Activated CD8-positive, alpha-beta memory T cell treated with anti-CD3 and anti-CD28 coated beads, Interleukin-2, amount 10 ng/mL, durations not matched to agents 7 days and 5 days (primary cell): Measurements from ENCODE around the gene SUPT4H1. TPM values are rescaled to one million over a fixed set of nuclear protein-coding genes. Genes with fewer than 3 reads are reported as not detected.

Experiments used
- ATAC-seq: fragments of 150-1000 bp; cut with Tn5 transposase; one replicate; pipeline ENCODE4 v1.10.0; 2021; ENCODE audit warnings: moderate library complexity
- CTCF ChIA-PET: fragments of 350-600 bp; sonication (Branson Sonifier 250); formaldehyde crosslinking; loops from one replicate; lab custom pipeline; 2021; ENCODE audit warnings: antibody characterized with exemption; lab: Charles Lee
- DNase-seq: peaks from one replicate; pipeline ENCODE4 v3.0.0-alpha.2; 2020
- H3K27ac Mint-ChIP-seq: one replicate; pipeline ENCODE4 v1.8.0; 2021; ENCODE audit warnings: mild to moderate bottlenecking, mixed read lengths
- H3K27me3 Mint-ChIP-seq: one replicate; pipeline ENCODE4 v1.8.0; 2021; ENCODE audit warnings: mixed read lengths
- H3K36me3 Mint-ChIP-seq: one replicate; pipeline ENCODE4 v1.8.0; 2021; ENCODE audit warnings: mild to moderate bottlenecking, mixed read lengths
- H3K4me1 Mint-ChIP-seq: one replicate; pipeline ENCODE4 v1.8.0; 2021; ENCODE audit warnings: mixed read lengths
- H3K4me3 Mint-ChIP-seq: one replicate; pipeline ENCODE4 v1.8.0; 2021; ENCODE audit warnings: mild to moderate bottlenecking, moderate library complexity, mixed read lengths
- H3K9me3 Mint-ChIP-seq: one replicate; pipeline ENCODE4 v1.8.0; 2022; ENCODE audit warnings: low read depth, mixed read lengths
- total RNA-seq, 2 experiments: library from RNA; stranded (reverse); gene quantifications; one replicate each; pipeline ENCODE4 v1.2.3, GENCODE V29; 2021

The SUPT4H1 gene
- total RNA-seq, 2 experiments from 2014 or later: 63.3 to 127 TPM

DNA sequence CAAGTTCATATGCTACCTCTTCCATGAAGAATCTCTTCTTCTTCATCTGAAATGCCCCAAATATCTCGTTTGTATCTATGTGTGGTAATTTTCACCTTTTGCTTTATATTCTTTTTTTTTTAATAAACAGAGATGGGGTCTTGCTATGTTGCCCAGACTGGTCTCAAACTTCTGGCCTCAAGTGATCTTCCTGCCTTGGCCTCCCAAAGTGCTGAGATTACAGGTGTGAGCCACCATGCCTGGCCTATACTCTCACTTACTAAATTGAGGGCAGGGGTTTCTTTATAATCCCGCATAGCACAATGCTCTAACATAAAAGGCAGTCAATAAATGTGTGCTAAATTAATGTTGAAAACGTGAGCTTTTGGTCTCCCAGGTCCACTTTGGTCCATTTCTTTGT lies 34.7 kb upstream of the SUPT4H1 start:
- peaks cover 2% of the 10 kb centered on the region for H3K36me3 Mint-ChIP-seq
- DNase-seq (no peak), ATAC-seq (no peak)
- H3K4me1 Mint-ChIP-seq: peaks cover 21% of the 10 kb centered on the region
- CTCF ChIA-PET: no interaction called here
- no peak overlapping the region for H3K27ac Mint-ChIP-seq
- peaks cover 6% of the 10 kb centered on the region for H3K27me3 Mint-ChIP-seq
- no peaks in the 10 kb centered on the region for H3K9me3 Mint-ChIP-seq
- H3K4me3 Mint-ChIP-seq: no peak overlapping the region

DNA sequence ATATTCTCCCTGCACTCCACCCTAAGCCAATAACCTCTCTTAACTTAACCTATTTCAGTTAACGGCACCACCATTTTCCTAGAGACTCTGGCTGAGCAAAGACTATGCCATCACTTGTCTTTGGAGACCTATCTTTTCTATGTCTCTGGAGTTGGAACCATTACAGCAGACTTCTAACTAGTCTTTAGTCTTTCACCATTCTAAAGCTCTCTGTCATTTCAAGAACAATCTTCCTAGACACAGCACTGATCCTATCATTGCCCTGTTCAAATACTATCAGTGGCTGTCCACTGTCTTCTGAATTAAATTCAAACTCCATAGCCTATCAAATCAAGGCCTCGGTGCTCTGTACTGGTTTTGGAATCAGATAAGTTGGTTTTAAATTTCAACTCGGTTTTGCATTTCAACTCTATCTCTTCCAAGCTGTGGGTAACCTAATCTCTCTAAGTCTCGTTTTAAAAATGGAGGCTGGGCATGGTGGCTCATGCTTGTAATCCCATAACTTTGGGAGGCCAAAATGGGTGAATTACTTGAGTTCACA lies 33.4 kb upstream of the SUPT4H1 start:
- CTCF ChIA-PET: no interaction called here
- Mint-ChIP-seq H3K9me3 (no peaks in the 10 kb centered on the region), H3K4me1 (peaks cover 26% of the 10 kb centered on the region), H3K27me3 (peaks cover 4% of the 10 kb centered on the region), H3K27ac (no peak overlapping the region), H3K4me3 (no peak overlapping the region), H3K36me3 (peaks cover 2% of the 10 kb centered on the region)
- ATAC-seq (no peak), DNase-seq (no peak)

DNA sequence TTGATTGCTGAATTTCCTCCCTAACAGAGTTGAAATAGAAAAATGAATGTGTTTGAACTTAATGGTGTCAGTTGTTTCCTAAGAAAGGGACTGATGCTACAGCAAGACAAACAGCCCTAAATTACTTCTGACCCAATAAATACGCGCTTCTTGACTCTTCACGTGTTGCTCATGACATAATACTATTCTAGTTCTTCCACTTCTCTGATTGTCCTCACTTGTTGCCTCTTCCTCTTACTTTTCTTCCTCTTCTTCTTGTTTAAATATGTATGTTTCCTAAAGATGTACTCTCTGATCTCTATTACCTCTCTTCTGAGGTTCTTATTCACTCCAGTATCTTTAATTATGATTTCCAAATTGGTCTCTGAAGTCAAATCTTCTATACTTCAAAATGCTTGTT lies 32.9 kb upstream of the SUPT4H1 start:
- Mint-ChIP-seq H3K27ac (no peak overlapping the region), H3K36me3 (peaks cover 2% of the 10 kb centered on the region), H3K27me3 (peaks cover 2% of the 10 kb centered on the region), H3K4me3 (no peak overlapping the region), H3K4me1 (peaks cover 26% of the 10 kb centered on the region), H3K9me3 (no peaks in the 10 kb centered on the region)
- ATAC-seq (no peak), DNase-seq (no peak)
- CTCF ChIA-PET: interaction anchor here (0.5 kb wide), 1 partner anchor 421 kb away, joined by 3 read pairs; no protein-coding TSS in a partner anchor

DNA sequence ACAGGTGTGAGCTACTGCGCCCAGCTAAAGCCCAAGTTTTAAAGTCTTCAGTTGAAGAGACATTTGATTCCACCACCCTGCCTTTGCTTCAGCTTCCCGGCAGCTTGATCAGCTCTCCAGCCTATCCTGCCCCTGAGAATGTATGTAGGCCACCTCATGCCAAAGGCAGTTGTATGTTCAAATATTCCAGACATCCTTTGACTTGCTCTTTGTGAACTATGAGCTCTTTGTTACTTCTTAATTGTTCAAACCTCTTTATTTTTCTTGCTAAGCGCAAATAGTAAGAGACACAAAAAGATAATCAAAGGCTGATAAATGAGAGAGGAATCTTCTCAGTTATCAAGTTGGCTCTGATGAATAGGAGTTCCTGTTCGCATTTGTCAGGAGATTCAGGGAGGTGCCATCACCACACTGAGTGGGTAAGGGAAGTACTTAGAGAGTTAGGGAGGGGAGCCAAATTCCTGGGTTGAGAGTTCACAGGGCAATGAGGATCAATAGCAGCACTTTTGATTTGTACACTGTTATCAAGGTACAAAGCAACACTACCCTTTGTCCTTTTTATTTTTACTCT lies 32.0 kb upstream of the SUPT4H1 start:
- Mint-ChIP-seq H3K36me3 (peaks cover 2% of the 10 kb centered on the region), H3K9me3 (no peaks in the 10 kb centered on the region), H3K27ac (no peak overlapping the region), H3K27me3 (no peaks in the 10 kb centered on the region), H3K4me3 (no peak overlapping the region), H3K4me1 (peaks cover 33% of the 10 kb centered on the region)
- ATAC-seq (no peak), DNase-seq (no peak)
- CTCF ChIA-PET: no interaction called here

DNA sequence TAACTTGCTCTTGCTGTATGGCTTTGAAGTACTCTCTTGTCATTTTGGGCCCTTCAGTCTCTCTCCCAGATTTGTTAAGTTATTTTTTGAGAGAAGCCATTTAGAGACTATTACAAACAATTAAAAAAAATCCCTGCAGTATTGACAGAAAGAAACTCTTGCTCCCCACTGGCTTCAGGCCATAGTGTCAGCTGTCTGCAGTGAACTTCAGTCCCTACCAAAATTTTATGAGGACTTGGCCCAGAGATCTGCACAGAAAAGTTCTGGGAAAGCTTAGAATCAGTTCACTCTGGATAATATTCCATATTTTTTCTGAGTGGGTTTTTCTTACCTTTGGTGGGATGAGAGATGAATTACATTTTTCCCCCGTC lies 30.9 kb upstream of the SUPT4H1 start:
- CTCF ChIA-PET: interaction anchor here (1.4 to 1.8 kb wide), 2 partner anchors 17 to 31 kb away, joined by 3 to 5 read pairs; partner anchors contain the start of gene SUPT4H1
- H3K27me3 Mint-ChIP-seq: no peaks in the 10 kb centered on the region
- ATAC-seq (no peak), DNase-seq (no peak)
- peak overlapping the region; percentile 54 for H3K27ac Mint-ChIP-seq
- peaks cover 33% of the 10 kb centered on the region for H3K4me1 Mint-ChIP-seq
- H3K9me3 Mint-ChIP-seq: no peaks in the 10 kb centered on the region
- H3K4me3 Mint-ChIP-seq: no peak overlapping the region
- H3K36me3 Mint-ChIP-seq: peaks cover 2% of the 10 kb centered on the region

DNA sequence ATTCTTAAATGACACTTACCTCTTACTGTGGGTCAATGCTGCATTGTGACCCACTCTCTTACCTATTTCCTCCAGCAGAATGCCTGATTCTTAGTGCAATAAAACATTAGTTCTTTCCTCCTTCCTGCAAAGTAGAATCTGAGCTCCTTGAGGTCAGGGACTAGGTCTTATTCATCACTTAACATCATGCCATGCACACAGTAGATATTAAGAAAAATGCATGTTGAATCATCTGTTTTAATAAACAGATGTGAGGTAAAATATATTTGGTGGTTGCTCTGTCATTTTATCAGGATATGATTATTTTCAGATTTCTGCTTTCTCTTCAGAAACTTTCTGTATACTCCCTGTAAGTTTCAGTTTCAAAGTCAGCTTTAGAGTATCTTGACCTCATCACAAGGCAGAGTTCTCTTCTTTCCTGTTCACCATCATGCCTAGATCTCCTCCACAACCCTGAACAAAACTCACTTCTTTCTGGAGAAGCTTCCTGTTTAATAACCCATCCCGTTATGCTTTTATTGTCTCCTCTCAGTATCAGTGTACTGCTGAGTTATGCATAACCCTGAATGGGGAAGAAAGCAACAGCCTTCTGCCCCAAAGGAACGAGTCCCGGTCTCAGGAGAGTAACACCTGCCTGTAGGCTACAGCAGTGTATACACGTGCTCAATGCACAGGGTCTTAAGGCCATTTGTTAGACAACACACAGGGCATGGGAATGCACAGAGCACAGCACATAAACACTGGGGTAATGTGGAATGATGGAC lies 30.3 kb upstream of the SUPT4H1 start:
- Mint-ChIP-seq H3K4me1 (peaks cover 31% of the 10 kb centered on the region), H3K27me3 (no peaks in the 10 kb centered on the region), H3K27ac (peak overlapping the region; percentile 54), H3K4me3 (peak overlapping the region; percentile 13), H3K9me3 (no peaks in the 10 kb centered on the region), H3K36me3 (peaks cover 2% of the 10 kb centered on the region)
- DNase-seq (no peak), ATAC-seq (peak; percentile 81)
- CTCF ChIA-PET: interaction anchor here (1.0 to 1.8 kb wide), 5 partner anchors 17 to 65 kb away, joined by 3 to 5 read pairs (median 4); partner anchors contain the start of genes RNF43 and SUPT4H1

DNA sequence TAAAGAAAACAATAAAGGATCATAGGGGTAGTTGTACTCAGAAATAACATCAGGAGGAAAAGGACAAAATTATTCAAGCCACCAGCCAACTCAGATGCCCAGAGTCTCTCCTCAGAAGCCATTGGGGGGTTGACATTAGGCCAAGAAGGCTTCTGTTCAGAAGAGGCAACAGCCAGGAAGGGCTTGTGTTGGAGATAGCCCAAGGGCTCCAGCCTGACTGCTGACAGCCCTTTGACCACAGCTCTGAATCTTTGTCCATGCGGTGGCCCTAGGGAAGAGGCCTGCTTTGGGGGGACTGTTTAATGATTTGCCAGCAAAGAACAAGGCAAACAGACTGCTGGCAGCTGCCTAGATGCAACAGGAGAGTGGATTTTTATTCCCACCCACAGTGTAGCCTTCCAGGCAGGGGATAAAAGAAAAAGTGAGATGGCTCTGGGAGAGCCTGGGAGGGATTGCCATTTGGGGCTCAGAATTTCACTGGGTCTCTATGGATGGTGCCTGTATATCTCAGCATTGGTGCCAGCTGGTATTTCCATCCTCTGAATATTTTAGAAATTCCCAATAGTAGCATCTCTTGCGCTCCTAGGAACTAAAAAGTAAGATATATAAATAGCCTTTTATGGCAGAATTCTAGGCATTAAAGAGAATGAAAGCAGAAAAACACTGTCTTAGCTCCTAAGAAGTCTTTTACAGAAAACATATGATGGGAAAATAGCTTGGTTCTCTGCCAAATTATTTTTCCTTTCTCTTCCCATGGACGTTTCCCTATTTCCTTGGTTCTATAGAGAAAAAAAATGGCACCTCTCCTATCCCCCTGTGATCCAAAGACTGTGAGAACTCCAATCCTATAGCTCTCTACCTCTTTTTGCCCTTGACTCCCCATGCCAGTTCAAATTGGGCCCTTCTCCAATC lies 29.4 kb upstream of the SUPT4H1 start:
- H3K36me3 Mint-ChIP-seq: peaks cover 2% of the 10 kb centered on the region
- H3K9me3 Mint-ChIP-seq: no peaks in the 10 kb centered on the region
- H3K4me1 Mint-ChIP-seq: peaks cover 29% of the 10 kb centered on the region
- no peaks in the 10 kb centered on the region for H3K27me3 Mint-ChIP-seq
- no peak for DNase-seq
- ATAC-seq: no peak
- H3K4me3 Mint-ChIP-seq: no peak overlapping the region
- H3K27ac Mint-ChIP-seq: peak overlapping the region; percentile 54
- CTCF ChIA-PET: interaction anchor here (0.6 to 1.8 kb wide), 6 partner anchors 18 to 71 kb away, joined by 3 to 5 read pairs (median 4); partner anchors contain the start of genes RNF43 and SUPT4H1

DNA sequence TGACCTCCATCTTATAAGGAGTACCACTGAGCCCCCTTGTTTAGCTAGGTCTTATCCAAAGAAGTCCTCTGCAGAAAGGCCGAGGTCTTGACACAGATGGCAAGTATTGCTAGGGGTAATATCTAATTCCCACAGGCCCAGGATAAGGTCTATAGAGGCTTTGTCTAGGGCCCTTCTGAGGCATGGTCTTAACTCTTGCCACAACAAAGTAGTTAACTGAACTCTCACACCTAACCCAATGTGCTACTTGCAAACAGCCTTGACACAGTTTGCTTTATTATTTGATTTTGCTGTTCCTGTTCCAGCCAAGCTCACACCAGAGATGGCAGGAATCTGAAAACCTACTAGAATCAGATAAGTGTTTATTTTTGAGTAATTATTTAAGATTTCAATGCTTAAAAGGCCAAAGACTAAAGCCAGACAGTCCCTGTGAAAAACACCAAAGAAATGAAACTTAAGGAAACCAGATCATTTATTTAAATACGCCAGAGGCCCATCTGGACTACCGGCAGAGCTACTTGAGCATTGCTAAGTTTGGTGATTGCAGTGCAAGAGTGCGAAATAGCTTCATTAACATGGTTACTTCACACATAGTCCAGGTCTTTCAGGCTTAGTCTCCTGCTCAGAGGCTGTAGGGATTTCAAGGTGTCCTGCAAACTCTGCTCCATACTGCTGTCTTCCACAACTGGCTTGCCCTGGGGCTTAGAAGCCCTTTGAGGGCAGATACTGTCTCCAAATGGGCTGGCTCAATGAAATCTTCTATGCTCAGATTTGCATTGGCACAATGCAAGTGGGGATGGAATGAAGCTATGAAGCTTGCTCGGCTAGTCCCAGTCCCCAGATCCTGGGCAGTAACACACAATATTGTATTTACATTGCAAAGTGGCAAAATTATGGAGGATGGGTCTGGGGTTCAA lies 28.5 kb upstream of the SUPT4H1 start:
- CTCF ChIA-PET: interaction anchor here (1.3 to 1.7 kb wide), 3 partner anchors 34 to 130 kb away, joined by 4 to 5 read pairs (median 4); no protein-coding TSS in a partner anchor
- peaks cover 2% of the 10 kb centered on the region for H3K36me3 Mint-ChIP-seq
- peaks cover 29% of the 10 kb centered on the region for H3K4me1 Mint-ChIP-seq
- no peak overlapping the region for H3K4me3 Mint-ChIP-seq
- no peak overlapping the region for H3K27ac Mint-ChIP-seq
- no peaks in the 10 kb centered on the region for H3K9me3 Mint-ChIP-seq
- ATAC-seq: no peak
- no peaks in the 10 kb centered on the region for H3K27me3 Mint-ChIP-seq
- DNase-seq: no peak

DNA sequence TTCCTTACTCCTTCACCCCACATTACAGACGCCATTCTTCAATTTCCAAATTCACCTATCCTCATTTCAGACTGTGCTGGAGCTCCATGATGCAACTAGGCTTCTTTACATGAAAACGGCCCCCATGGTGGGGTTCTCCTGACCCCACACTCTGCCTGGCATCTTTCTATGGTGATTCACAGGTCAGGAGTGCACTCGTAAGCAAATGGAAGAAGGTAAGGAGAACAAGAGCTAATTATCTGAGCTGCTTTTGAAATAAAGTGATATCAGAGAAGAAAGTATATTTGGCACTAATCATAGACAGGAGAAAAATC lies 27.5 kb upstream of the SUPT4H1 start:
- peaks cover 29% of the 10 kb centered on the region for H3K4me1 Mint-ChIP-seq
- CTCF ChIA-PET: interaction anchor here (0.9 to 1.7 kb wide), 5 partner anchors 28 to 129 kb away, joined by 3 to 5 read pairs (median 4); partner anchors contain the start of gene SUPT4H1
- peaks cover 2% of the 10 kb centered on the region for H3K36me3 Mint-ChIP-seq
- no peak for ATAC-seq
- DNase-seq: no peak
- H3K9me3 Mint-ChIP-seq: no peaks in the 10 kb centered on the region
- H3K4me3 Mint-ChIP-seq: no peak overlapping the region
- H3K27me3 Mint-ChIP-seq: no peaks in the 10 kb centered on the region
- no peak overlapping the region for H3K27ac Mint-ChIP-seq

DNA sequence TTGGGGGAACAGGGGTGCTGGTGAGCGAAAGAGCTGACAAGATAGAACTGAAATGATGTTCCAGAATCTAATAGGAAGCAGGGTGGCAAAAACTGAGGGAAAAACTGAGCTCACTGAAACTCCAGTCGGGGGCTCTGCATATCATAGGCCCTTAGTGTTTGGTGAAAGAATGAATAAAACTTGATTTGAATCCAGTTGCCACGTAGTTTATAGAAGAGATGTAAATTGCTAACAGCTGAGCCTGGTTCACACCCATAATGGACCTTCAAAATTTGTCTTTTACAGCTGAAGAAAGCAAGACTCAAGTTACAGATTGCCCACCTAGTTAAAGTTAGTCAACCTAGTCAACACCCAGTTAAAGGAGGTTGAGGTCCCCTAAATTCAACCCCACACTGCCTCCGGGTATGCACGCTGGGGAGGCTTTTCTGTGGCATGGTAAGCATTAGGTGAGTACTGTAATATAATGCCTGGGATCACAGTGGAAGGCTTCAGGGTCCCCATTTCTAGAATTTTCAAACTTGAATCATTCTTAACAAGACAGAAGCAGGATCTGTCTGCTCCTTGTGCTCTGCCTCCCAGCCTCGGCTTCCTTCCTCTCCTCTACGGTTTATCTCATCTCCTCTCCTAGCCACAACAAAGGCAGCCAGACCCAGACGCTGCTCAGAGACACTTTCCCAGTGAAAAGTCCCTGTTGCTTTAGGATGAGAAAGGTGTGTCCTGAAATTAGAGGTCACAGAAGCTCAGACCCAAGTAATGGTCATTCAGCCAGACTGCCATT lies 26.9 kb upstream of the SUPT4H1 start:
- H3K4me1 Mint-ChIP-seq: peaks cover 29% of the 10 kb centered on the region
- CTCF ChIA-PET: interaction anchor here (0.9 to 1.7 kb wide), 6 partner anchors 9 to 129 kb away, joined by 3 to 5 read pairs (median 4); partner anchors contain the start of gene SUPT4H1
- no peak overlapping the region for H3K4me3 Mint-ChIP-seq
- H3K27me3 Mint-ChIP-seq: no peaks in the 10 kb centered on the region
- H3K36me3 Mint-ChIP-seq: peaks cover 2% of the 10 kb centered on the region
- DNase-seq (no peak), ATAC-seq (no peak)
- H3K9me3 Mint-ChIP-seq: no peaks in the 10 kb centered on the region
- H3K27ac Mint-ChIP-seq: no peak overlapping the region

DNA sequence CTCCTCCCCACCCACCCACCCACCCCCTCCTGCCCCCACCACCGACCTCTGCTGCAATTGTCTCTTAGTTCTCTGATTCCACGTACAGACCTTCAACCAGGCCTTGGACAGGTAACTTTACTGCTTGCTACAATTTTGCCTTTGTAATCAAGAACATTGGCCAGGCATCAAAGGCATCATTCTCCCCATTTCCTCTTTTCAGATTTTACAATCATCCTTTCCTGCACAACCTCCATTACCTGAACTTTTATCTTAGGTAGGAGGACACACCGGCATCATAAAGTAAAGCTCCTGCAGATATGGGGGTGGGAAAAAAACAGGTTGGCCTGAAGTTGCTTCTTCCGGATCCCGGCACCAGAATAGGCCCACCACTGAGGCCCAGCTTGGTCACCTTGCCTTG lies 25.7 kb upstream of the SUPT4H1 start:
- no peaks in the 10 kb centered on the region for H3K9me3 Mint-ChIP-seq
- H3K4me1 Mint-ChIP-seq: peaks cover 25% of the 10 kb centered on the region
- DNase-seq (no peak), ATAC-seq (no peak)
- no peak overlapping the region for H3K4me3 Mint-ChIP-seq
- no peaks in the 10 kb centered on the region for H3K27me3 Mint-ChIP-seq
- no peak overlapping the region for H3K27ac Mint-ChIP-seq
- H3K36me3 Mint-ChIP-seq: peaks cover 2% of the 10 kb centered on the region
- CTCF ChIA-PET: no interaction called here
